K562 (cell line): Measurements from ENCODE around the gene ADPRHL1. TPM values are rescaled to one million over a fixed set of nuclear protein-coding genes. Genes with fewer than 3 reads are reported as not detected.

Source experiments
- ATAC-seq: fragments of 200-7000 bp; cut with Tn5 transposase; 3 replicates; pipeline ENCODE4 v1.9.1; 2020; ENCODE audit warnings: moderate library complexity
- BruUV-seq: library from RNA; stranded (reverse); fragments of 400-500 nt; replicated peaks from 2 replicates; lab custom pipeline; 2021; lab: Mats Ljungman, UMichigan
- CTCF ChIA-PET: fragments of 300-600 bp; formaldehyde crosslinking; extraction: SDS; loops from one replicate; lab custom pipeline; 2021; ENCODE audit warnings: low intra/inter-chr PET ratio; lab: Yijun Ruan, JAX
- POLR2A ChIA-PET: fragments of 300-600, 350-650 bp; sonication (Branson Sonifier 250); formaldehyde crosslinking; extraction: SDS; loops from one replicate; lab custom pipeline; 2021; ENCODE audit warnings: antibody characterized with exemption, inconsistent platforms; lab: Yijun Ruan, JAX
- DNase-seq, 4 experiments: peaks; one replicate each; pipeline versions ENCODE4 v3.0.0 to v3.0.0-alpha.2; 2011 to 2018; ENCODE audit warnings: low spot score in 3 of 4, mixed read lengths in 3 of 4; ENCODE audit errors: extremely low read depth in 1 of 4
- FAIRE-seq: peaks from 2 replicates; lab custom pipeline; 2011; peaks lifted over from hg19 to GRCh38; lab: Jason Lieb, UNC
- H2AFZ ChIP-seq: 2 replicates; pipeline ENCODE4 v1.6.0; 2011; ENCODE audit warnings: low read depth, low read length, control low read depth, inconsistent platforms
- H3K27ac ChIP-seq: fragments of 200-600 bp; 3 replicates; pipeline ENCODE4 v1.8.0; 2011; ENCODE audit warnings: low read depth, mild to moderate bottlenecking, control low read depth, inconsistent platforms, low read length, moderate library complexity, mixed read lengths; ENCODE audit errors: extremely low read depth
- H3K27me3 ChIP-seq, 2 experiments: fragments of 300-600 bp in 1 of 2; 2 replicates in 1 of 2; 3 replicates in 1 of 2; pipeline versions ENCODE4 v1.6.0 to v1.8.0; 2011; ENCODE audit warnings: inconsistent platforms in 2 of 2, low read length in 2 of 2, mild to moderate bottlenecking in 1 of 2, mixed read lengths in 1 of 2, moderate library complexity in 1 of 2; ENCODE audit not compliant: control insufficient read depth in 2 of 2, insufficient read depth in 2 of 2
- H3K36me3 ChIP-seq: fragments of 300-600 bp; 3 replicates; pipeline ENCODE4 v1.8.0; 2011; ENCODE audit warnings: mild to moderate bottlenecking, low read length, inconsistent platforms; ENCODE audit not compliant: control insufficient read depth, insufficient read depth
- H3K4me1 ChIP-seq, 2 experiments: fragments of 200-600 bp in 1 of 2; replicated peaks in 1 of 2; 2 replicates in 1 of 2; 3 replicates in 1 of 2; pipeline versions ENCODE4 v1.5.1 to v1.8.0; 2011; ENCODE audit warnings: inconsistent platforms in 2 of 2, low read length in 2 of 2, mild to moderate bottlenecking in 1 of 2, mixed read lengths in 1 of 2, moderate library complexity in 1 of 2; ENCODE audit not compliant: control insufficient read depth in 2 of 2, insufficient read depth in 2 of 2
- H3K4me2 ChIP-seq: 2 replicates; pipeline ENCODE4 v1.6.1; 2011; ENCODE audit warnings: low read length, control low read depth, inconsistent platforms, mixed read lengths; ENCODE audit not compliant: insufficient read depth
- H3K4me3 ChIP-seq: fragments of 200-600 bp; sonication (generic), shearing (Covaris generic); 2 replicates; pipeline ENCODE4 v1.5.1; 2016; ENCODE audit warnings: control low read depth, inconsistent platforms
- H3K79me2 ChIP-seq: fragments of 200-600 bp; 3 replicates; pipeline ENCODE4 v1.8.0; 2011; ENCODE audit warnings: low read length, inconsistent platforms; ENCODE audit not compliant: control insufficient read depth, insufficient read depth
- H3K9ac ChIP-seq, 2 experiments: 2 replicates each; pipeline versions ENCODE4 v1.6.0 to v1.6.1; 2011; ENCODE audit warnings: low read depth in 2 of 2, low read length in 2 of 2, control low read depth in 1 of 2, inconsistent platforms in 1 of 2, mild to moderate bottlenecking in 1 of 2, mixed read lengths in 1 of 2; ENCODE audit not compliant: insufficient read depth in 1 of 2
- H3K9me1 ChIP-seq: one replicate; pipeline ENCODE4 v1.6.0; 2011; ENCODE audit warnings: inconsistent platforms, mild to moderate bottlenecking, low read length, moderate library complexity; ENCODE audit not compliant: control insufficient read depth, insufficient read depth
- H3K9me3 ChIP-seq: replicated peaks from 2 replicates; pipeline ENCODE4 v1.5.1; 2011; ENCODE audit warnings: low read depth, low read length, inconsistent platforms; ENCODE audit not compliant: control insufficient read depth, insufficient read depth
- H4K20me1 ChIP-seq: replicated peaks from 2 replicates; pipeline ENCODE4 v1.6.1; 2011; ENCODE audit warnings: low read length, inconsistent platforms, mixed read lengths; ENCODE audit not compliant: control insufficient read depth, insufficient read depth
- BRD9 ChIP-seq: fragments of 450-650 bp; IDR thresholded peaks from 2 replicates; pipeline ENCODE4 v1.6.1; 2018; ENCODE audit warnings: low read depth; ENCODE audit not compliant: partially characterized antibody
- MBD2 ChIP-seq: sonication (generic); IDR thresholded peaks from 2 replicates; pipeline ENCODE4 v1.6.1; 2016; ENCODE audit warnings: low read depth, borderline replicate concordance
- NFIC ChIP-seq: fragments of 450-650 bp; IDR thresholded peaks from 2 replicates; pipeline ENCODE4 v1.6.1; 2017; ENCODE audit warnings: mild to moderate bottlenecking, inconsistent platforms
- RUNX1 ChIP-seq: sonication (generic); IDR thresholded peaks from 2 replicates; pipeline ENCODE4 v1.6.1; 2016; ENCODE audit warnings: antibody characterized with exemption, low read depth
- USF1 ChIP-seq: sonication (generic); formaldehyde crosslinking; IDR thresholded peaks from 2 replicates; pipeline ENCODE4 v1.9.0; 2022; ENCODE audit warnings: mild to moderate bottlenecking, missing genetic modification reagents
- USF2 ChIP-seq: sonication (generic); formaldehyde crosslinking; IDR thresholded peaks from 2 replicates; pipeline ENCODE4 v1.5.0; 2020; ENCODE audit warnings: missing genetic modification reagents
- WGBS: fragments of 100-300 bp; shearing (Covaris generic); methylation state at CpG from one replicate; pipeline ENCODE4 v1.1.6; 2016; ENCODE audit warnings: low coverage, mixed read lengths; ENCODE audit not compliant: insufficient coverage; ENCODE audit errors: missing lambda C conversion rate; 5-methylcytosine and 5-hydroxymethylcytosine counted together
- in situ Hi-C: fragments of 300-500 bp; cut with MboI; formaldehyde crosslinking; loops from 4 replicates; pipeline ENCODE4 v1.15.0; 2018; ENCODE audit warnings: inconsistent platforms, mixed read lengths
- intact Hi-C: fragments of 100-400 bp; cut with micrococcal nuclease; formaldehyde crosslinking; loops from 2 replicates; pipeline ENCODE4 v1.14.2; 2022
- polyA plus RNA-seq, 8 experiments: library from polyadenylated mRNA; depleted of rRNA in 4 of 8; stranded (reverse) in 5 of 8; unstranded in 3 of 8; fragments of >200 nt; fragmentation: Nextera tagmentation in 2 of 8; fragmentation: Illumina TruSeq in 1 of 8; extraction: Ambion mirVana in 2 of 8; extraction: Trizol in 1 of 8; gene quantifications; 2 replicates each; pipeline versions ENCODE4 v1.2.1 to v1.2.3, GENCODE V29; 2011 to 2014; ENCODE audit warnings: inconsistent platforms in 1 of 8, missing spikeins in 1 of 8
- total RNA-seq, 7 experiments: library from RNA; depleted of rRNA in 6 of 7; stranded (reverse); fragments of >200 nt in 6 of 7; fragmentation: Illumina TruSeq in 2 of 7; extraction: Trizol in 2 of 7; gene quantifications; 2 replicates each; pipeline versions ENCODE4 v1.2.1 to v1.2.3, GENCODE V29; 2011 to 2021; ENCODE audit warnings: low replicate concordance in 1 of 7

ADPRHL1 gene
- total and polyA plus RNA-seq, 9 of the 15 experiments (the other 6 are each of a cell fraction or from before 2014, with no cell fraction given) = 0.06 to 0.76 (median 0.37) TPM; not detected in 1

GRCh38 chr13:113433391-113433916 lies 19.8 kb downstream of the ADPRHL1 start:
- Histone ChIP-seq H3K36me3 (no peaks in the 10 kb centered on the region), H2AFZ (no peak overlapping the region), H3K9ac (no peak overlapping the region; a peak in 1 of 4 replicates), H4K20me1 (peaks cover 4% of the 10 kb centered on the region; the same call in 1 of the 2 replicates), H3K27me3 (peaks cover 14 to 43% of the 10 kb centered on the region in 2 experiments; a peak in 4 of 5 replicates), H3K9me1 (no peaks in the 10 kb centered on the region), H3K4me3 (no peak overlapping the region), H3K79me2 (no peaks in the 10 kb centered on the region), H3K27ac (no peak overlapping the region), H3K4me2 (no peak overlapping the region), H3K4me1 (peaks cover 0 to 19% of the 10 kb centered on the region in 2 experiments; a peak in 2 of 5 replicates), H3K9me3 (no peaks in the 10 kb centered on the region)
- FAIRE-seq = no peak
- DNase-seq = no peak
- BruUV-seq = no TSS peak
- intact Hi-C loops = no loop called here
- in situ Hi-C loops = no loop called here
- ChIA-PET CTCF (no interaction called here), POLR2A (no interaction called here)
- ATAC-seq = no peak
- TF ChIP-seq MBD2 = no peak
- TF ChIP-seq BRD9 = no peak
- TF ChIP-seq RUNX1 = no peak
- WGBS = 44% methylated on average over 7 of the region's 21 CpGs

- intact Hi-C loops = no loop called here
- in situ Hi-C loops = no loop called here
- Histone ChIP-seq H4K20me1 (peaks cover 4% of the 10 kb centered on the region; the same call in 1 of the 2 replicates), H3K27ac (no peak overlapping the region), H3K4me3 (no peak overlapping the region), H3K9ac (no peak overlapping the region), H3K79me2 (no peaks in the 10 kb centered on the region), H3K4me2 (no peak overlapping the region), H3K27me3 (peaks cover 14 to 50% of the 10 kb centered on the region in 2 experiments; a peak in 4 of 5 replicates), H3K9me3 (no peaks in the 10 kb centered on the region), H3K9me1 (no peaks in the 10 kb centered on the region), H3K36me3 (no peaks in the 10 kb centered on the region), H3K4me1 (peaks cover 0 to 20% of the 10 kb centered on the region in 2 experiments; a peak in 2 of 5 replicates), H2AFZ (no peak overlapping the region)
- ChIA-PET POLR2A (interaction anchor here (0.6 kb wide), 1 partner anchor 905 kb away, joined by 3 read pairs; no protein-coding TSS in a partner anchor), CTCF (no interaction called here)
- 0 out of 2 replicates have a peak, but pooled peaks have one; percentile 20 for TF ChIP-seq USF2
- peak; percentile 49; the same call in 1 of the 2 replicates for TF ChIP-seq USF1 (CRISPR knock-in tag)
- no peak for TF ChIP-seq NFIC
- ATAC-seq (no peak), FAIRE-seq (no peak), DNase-seq (no peak)
- BruUV-seq = no TSS peak
- 22% methylated on average over 23 of the region's 34 CpGs for WGBS
These were observed 20.6 kb downstream of the ADPRHL1 start for GRCh38 chr13:113432506-113433270.
